IPS-18c (cell line): ENCODE results near the gene KCNK5.

Experiments
- H3K4me3 ChIP-seq: 2 replicates; pipeline ENCODE4 v1.7.0; 2013; ENCODE audit warnings: low read depth, mild to moderate bottlenecking, low read length, moderate library complexity; ENCODE audit not compliant: insufficient read depth
- H3K9me3 ChIP-seq: one replicate; pipeline ENCODE4 v1.6.1; 2013; ENCODE audit warnings: mild to moderate bottlenecking, low read length, moderate library complexity; ENCODE audit not compliant: control insufficient read depth, insufficient read depth

Gene KCNK5

GRCh38 chr6:39209360-39209811, 19.9 kb downstream of the KCNK5 start:
- no peaks in the 10 kb centered on the region for H3K9me3 ChIP-seq
- no peak overlapping the region for H3K4me3 ChIP-seq

- no peak overlapping the region for H3K4me3 ChIP-seq
- no peaks in the 10 kb centered on the region for H3K9me3 ChIP-seq
Observed at GRCh38 chr6:39208223-39208739, 21.0 kb downstream of the KCNK5 start.

DNA sequence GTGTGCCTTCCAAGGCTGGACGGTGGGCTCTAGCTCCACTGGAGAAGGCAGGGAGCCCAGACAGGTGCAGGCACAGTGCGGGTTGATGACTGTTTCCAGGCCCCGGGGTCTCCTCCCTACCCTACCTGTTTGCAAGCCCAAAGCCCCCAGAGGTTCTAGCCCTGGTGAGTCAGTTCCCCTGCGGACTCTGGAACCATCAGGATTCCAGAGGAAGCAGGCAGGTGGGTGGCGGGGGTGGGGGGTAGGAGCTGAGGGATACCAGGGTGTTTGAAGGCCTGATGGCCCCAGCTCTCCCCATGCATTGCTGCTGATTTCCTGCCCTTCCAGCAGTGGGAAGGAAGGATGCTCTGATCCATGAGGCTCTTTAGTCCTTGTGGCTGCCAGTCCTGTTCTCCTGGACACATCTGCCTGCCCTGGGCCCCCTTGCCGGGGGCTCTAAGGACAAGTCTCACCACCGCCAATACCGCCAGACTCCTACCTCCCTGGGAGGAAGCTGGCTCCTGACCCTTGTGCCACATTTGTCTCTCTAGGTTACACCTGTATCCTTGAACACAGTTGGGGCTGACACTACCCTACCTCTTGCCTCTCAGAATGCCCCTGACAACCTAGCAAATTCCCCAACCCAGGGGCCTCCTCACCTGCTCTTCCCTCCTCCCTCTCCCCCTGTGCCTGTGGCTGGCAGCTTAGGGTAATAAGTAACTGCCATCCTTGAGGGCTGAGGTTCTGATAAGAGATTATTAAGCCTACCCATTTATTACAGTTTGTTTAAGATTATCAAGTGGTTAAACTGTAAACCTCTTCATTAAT, 21.7 kb downstream of the KCNK5 start:
- H3K4me3 ChIP-seq, result no peak overlapping the region
- H3K9me3 ChIP-seq, result no peaks in the 10 kb centered on the region

- Histone ChIP-seq H3K9me3 (no peaks in the 10 kb centered on the region), H3K4me3 (no peak overlapping the region)
Observed at GRCh38 chr6:39206250-39206721, 23.0 kb downstream of the KCNK5 start.

- Histone ChIP-seq H3K4me3 (no peak overlapping the region), H3K9me3 (no peaks in the 10 kb centered on the region)
Observed at GRCh38 chr6:39204646-39205244, 24.5 kb downstream of the KCNK5 start.

- Histone ChIP-seq H3K4me3 (no peak overlapping the region), H3K9me3 (no peaks in the 10 kb centered on the region)
Observed at GRCh38 chr6:39204160-39204495, 25.1 kb downstream of the KCNK5 start.

DNA sequence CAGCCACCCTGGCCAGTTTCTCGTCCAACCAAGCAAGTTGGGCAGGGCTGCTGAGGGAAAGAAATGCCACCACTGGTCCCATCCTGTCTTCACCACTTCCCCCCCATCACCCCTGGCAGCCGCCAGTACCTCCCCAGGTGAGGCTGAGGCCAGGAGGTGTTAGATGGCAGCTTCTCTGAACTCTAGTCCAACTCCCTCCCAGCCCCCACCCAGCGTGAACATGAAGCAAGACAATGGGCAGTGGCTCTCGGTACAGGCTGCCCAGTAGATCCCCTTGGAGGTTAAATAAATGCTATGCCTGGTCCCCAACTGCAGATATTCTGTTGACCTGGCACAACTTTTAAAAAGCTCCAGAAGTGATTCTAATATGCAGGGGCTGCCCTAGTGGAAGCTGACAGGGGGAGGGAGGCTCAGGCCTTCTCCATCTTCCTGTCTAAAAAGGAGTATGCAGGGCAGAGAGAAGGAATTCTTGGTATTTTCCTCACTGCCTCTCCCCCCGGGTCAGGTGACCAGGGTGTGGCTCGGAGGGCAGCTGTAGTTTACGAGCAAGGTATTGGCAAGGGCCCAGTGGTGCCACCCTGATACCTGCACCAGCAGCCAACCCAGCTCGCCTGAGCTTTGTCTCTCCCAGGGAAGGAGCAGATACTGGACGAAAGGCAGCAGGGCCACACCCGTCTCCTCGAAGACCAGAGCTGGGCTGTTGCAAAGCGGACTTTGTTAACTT, 25.7 kb downstream of the KCNK5 start:
- H3K9me3 ChIP-seq, result no peaks in the 10 kb centered on the region
- H3K4me3 ChIP-seq, result no peak overlapping the region

DNA sequence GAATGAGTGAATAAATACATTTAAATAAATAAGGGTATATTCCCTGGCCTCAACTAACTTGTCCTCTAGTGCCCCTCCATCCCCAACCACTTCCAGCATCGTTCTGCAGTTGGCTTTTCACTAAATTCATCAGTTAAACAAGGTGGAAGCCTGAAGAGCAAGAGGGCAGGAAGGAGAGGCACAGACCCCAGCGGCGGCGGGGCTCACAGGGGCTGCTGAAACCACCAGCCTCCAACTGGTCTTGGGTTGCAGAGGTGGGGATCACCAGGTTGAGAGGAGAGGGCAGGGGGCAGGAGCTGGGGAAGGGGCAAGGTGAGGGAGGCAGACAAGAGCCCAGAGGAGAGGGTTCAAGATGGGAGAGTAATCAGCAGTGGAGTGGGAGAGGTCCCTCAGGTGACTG, 27.1 kb downstream of the KCNK5 start:
- Histone ChIP-seq H3K4me3 (no peak overlapping the region), H3K9me3 (no peaks in the 10 kb centered on the region)

- Histone ChIP-seq H3K9me3 (no peaks in the 10 kb centered on the region), H3K4me3 (no peak overlapping the region)
Observed at GRCh38 chr6:39200498-39201020, 28.7 kb downstream of the KCNK5 start.

DNA sequence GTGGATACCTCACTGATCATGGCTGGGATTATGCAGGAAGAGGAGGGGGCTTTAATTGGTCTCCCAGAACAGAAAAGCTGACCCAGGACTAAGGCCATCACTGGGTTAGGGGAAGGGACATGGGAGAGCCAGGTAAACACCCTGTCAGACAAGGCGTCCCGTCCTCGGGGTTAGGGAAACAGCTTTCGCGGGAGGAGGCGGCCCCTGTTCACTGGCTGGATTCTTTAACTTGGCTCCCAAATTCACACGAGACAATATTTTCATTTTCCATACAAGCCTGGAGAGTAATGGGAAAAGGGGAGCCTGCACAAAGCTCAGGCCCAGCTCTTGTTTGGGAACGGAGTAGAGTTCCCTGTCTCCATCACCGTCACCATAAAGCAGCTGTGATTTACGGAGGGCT, 29.3 kb downstream of the KCNK5 start:
- Histone ChIP-seq H3K4me3 (no peak overlapping the region), H3K9me3 (no peaks in the 10 kb centered on the region)

DNA sequence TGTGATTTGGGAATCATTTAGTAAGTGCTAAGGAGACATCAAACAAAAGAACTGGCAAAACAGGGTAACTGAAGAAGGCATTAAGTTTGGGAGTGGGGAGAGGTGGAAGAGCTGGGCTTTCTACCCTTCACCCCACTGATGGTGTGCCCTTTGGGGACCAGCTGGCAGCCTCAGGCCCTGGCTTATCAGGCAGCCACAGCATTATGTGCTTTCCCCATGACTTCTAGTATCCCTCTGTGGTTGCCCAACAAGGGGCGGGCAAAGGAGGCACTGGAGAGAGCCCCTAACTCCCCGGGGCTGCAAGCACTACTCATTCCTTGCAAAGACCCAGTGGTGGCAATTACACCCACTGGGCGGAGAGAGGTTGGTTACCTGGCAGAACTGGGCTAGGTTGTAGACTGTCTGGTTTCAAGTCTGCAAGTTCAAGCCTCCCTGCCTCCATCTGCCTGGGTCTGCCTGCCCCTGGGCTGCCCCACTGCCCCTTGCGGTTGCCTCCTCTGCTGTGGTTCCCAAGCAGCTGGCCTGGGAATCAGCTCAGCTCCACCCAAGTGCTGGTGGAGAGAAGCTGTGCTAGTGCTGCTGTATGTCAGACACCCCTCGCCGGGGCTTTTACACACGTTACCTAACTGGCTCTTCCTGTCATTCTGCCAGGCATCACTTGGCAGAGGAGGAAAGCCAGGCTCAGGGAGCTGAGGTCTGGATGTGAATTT, 29.9 kb downstream of the KCNK5 start:
- Histone ChIP-seq H3K4me3 (no peak overlapping the region), H3K9me3 (no peaks in the 10 kb centered on the region)

DNA sequence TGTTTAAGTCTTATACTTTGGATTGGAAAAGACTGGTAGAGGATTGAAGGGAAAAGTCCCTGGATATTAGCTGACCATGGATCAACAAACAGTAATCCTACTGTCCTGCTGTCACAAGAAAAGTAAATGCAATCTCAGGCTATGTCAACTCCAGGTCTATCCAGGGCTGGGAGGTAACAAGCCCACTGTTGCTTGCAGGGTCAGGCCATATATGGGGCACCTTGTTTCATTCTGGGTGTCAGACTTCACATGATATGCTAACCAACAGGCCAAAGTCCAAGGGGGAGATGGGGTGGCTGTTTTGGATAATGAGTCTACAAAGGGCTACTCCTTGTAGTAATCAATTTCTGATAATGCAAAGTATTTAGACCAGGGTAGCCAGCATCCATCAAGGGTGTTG, 30.7 kb downstream of the KCNK5 start:
- Histone ChIP-seq H3K9me3 (no peaks in the 10 kb centered on the region), H3K4me3 (no peak overlapping the region)

- no peak overlapping the region for H3K4me3 ChIP-seq
- no peaks in the 10 kb centered on the region for H3K9me3 ChIP-seq
Observed at GRCh38 chr6:39197922-39198500, 31.3 kb downstream of the KCNK5 start.

DNA sequence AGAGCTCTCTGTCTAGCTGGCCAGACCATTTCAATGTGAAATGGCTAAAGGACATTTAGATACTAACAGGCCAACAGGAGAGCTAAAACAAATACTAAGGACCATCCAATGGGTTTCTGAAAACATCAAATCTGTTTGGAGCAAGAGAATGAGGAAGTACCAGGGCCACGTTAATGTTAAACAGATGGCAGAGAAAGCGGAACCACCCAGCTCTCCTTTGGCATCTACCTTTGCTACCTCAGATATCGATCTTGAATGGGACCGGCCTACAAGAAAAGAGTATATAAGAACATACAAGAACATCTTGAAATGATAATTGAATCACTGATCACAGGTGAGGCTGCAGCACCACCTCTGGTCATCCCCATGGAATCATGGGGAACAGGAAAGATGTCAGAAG, 31.8 kb downstream of the KCNK5 start:
- no peak overlapping the region for H3K4me3 ChIP-seq
- no peaks in the 10 kb centered on the region for H3K9me3 ChIP-seq

DNA sequence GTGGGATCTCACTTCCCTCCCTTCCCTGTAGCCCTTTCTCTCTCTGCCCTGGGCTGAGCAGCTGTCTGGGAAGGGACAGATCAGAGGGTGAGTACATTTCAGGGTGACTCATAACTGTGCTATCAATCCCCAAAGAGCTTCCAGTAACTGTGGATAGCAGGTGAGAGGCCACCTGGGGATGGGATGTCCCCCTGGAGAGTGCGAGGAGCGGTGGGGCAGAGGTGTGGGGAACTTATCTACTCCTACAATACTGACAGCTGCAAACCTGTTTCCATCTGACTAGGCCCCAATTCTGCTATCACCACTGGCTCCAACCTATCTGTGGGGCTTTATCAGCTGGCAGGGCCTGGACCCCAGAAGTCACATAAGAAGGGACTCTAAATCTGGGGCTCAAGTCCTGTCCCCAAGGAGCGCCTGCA, 32.6 kb downstream of the KCNK5 start:
- H3K9me3 ChIP-seq, result no peaks in the 10 kb centered on the region
- H3K4me3 ChIP-seq, result no peak overlapping the region

DNA sequence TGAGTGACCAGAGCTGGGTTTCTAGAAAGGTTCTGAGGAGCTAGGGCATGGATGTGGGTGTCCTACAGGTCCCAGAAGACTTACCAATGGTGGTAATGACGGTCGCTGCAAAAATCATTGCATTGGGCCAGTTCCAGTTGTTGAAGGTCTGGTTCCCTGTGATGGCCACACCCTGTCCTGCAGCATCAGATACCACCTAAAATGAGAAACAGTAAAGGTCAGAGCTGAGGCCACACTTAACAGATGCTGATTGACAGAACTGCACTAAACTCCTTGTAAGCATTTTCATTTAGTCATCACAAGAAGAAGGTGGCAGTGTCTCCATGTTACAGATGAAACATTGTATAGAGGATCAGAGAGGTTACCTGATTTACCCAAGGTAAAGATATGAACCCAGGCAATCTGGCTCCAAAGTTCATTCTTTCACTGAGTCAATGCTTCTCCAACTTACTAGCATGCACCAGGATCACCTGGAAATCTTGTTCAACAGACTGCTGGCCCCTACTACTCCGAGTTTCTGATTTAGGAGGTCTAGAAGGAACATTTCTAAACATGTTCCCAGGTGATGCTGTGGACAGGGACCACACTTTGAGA, 33.4 kb downstream of the KCNK5 start:
- no peaks in the 10 kb centered on the region for H3K9me3 ChIP-seq
- H3K4me3 ChIP-seq, result no peak overlapping the region
